DOHH2 (cell line): ENCODE data around the gene BBS9.
"Not testable (repeated sequence)": the region's sequence is repeated elsewhere in the genome, so short reads cannot be mapped to it uniquely, and the experiment has no call there.

Source experiments
- CTCF ChIP-seq: fragments of 200-600 bp; sonication (generic); IDR thresholded peaks from one replicate; pipeline ENCODE4 v1.5.1; 2014; ENCODE audit warnings: antibody characterized with exemption, mild to moderate bottlenecking, low read depth, low read length; ENCODE audit not compliant: poor library complexity, severe bottlenecking
- EZH2phosphoT487 ChIP-seq: fragments of 200-600 bp; sonication (generic); IDR thresholded peaks from 2 replicates; pipeline ENCODE4 v1.6.1; 2017; ENCODE audit warnings: borderline replicate concordance, mild to moderate bottlenecking, antibody characterized with exemption, low read length, moderate library complexity, mixed read lengths

- TF ChIP-seq CTCF, EZH2phosphoT487: not testable (repeated sequence)
These were observed 355.1 kb downstream of the BBS9 start for GRCh38 chr7:33484476-33484875.
